Measurements from ENCODE around the gene SIN3B. TPM values are rescaled to one million over a fixed set of nuclear protein-coding genes. Genes with fewer than 3 reads are reported as not detected.
A peak's percentile ranks its signal among the peaks of the same experiment; 100 is the strongest.

SIN3B gene
- total and polyA plus RNA-seq, 2 donors from 2014 or later = 12.2 to 62.0 TPM

GRCh38 chr19:16892436-16892835 lies 63.2 kb downstream of the SIN3B start:
- intact Hi-C loops (cut with DNase I) = no loop called here
- FAIRE-seq = no peak

DNA sequence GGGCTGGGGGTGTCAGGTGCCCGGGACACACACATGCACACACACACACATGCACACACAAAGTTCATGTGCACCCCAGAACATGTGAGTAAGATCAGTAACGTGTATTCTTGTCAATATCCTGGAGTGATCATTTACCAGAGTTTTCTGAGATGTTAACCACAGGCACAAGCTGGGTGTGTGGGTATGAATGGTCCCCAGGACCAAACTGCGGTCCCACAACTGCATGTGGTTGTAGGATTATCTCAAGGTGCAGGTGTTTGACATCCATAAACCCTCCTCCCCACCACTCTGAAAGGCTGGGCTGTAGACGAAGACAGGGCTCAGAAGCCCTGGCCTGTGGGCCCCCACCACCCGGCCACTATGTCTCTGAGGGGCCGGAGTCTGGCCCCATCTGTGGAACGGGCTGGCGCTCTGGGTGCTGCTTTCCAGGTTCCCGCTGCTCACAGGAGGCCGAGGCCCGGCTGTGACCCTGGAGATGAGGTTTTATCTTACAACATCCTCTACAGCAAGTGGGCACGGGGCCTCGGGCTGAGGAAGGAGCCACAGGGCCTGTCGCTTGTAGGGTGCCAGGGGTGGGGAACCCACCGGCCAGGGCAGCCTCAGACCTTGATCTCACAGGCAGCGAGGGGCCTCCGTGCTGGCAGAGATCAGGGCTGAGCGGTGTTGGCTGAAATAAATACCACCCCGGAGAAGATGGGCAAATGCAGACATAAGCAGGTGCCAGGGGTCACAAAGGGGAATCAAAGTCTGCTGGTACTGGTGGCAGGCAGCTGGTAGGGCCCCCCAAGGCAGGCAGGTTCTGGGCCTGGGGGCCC lies 63.9 kb downstream of the SIN3B start:
- Histone ChIP-seq H3K9me3 (ENCODE audit: control insufficient read depth in 2 of 3, insufficient read depth in 1 of 3, low read length in 3 of 3) (no peaks in the 10 kb centered on the region), H3K27ac (ENCODE audit: low read depth in 2 of 2, low read length in 2 of 2) (no peak overlapping the region), H3K27me3 (ENCODE audit: control insufficient read depth, insufficient read depth, low read length) (no peaks in the 10 kb centered on the region), H3K4me3 (ENCODE audit: low read length in 3 of 3) (no peak overlapping the region), H3K36me3 (ENCODE audit: control insufficient read depth in 2 of 3, insufficient read depth in 3 of 3, low read length in 3 of 3) (no peaks in the 10 kb centered on the region), H3K4me1 (ENCODE audit: control insufficient read depth in 2 of 3, insufficient read depth in 2 of 3, low read depth in 1 of 3, low read length in 3 of 3) (peaks cover 0 to 2% (median 0%) of the 10 kb centered on the region in 3 donors), H3K9ac (ENCODE audit: low read length in 3 of 3) (no peak overlapping the region)
- intact Hi-C loops (cut with DNase I) = no loop called here
- DNase-seq = no peak
- no peak for TF ChIP-seq CTCF (IDR thresholded peaks at IDR 0.05; ENCODE audit: borderline replicate concordance, extremely low read depth, insufficient read depth)
- FAIRE-seq = no peak

More at GRCh38 chr19:16892436-16892835, 63.2 kb downstream of the SIN3B start:
- no peaks in the 10 kb centered on the region for H3K27me3 ChIP-seq (ENCODE audit: control insufficient read depth, insufficient read depth, low read length)
- H3K27ac ChIP-seq (ENCODE audit: low read depth in 2 of 2, low read length in 2 of 2) = no peak overlapping the region
- no peak overlapping the region for H3K4me3 ChIP-seq (ENCODE audit: low read length in 3 of 3)
- no peaks in the 10 kb centered on the region for H3K9me3 ChIP-seq (ENCODE audit: control insufficient read depth in 2 of 3, insufficient read depth in 1 of 3, low read length in 3 of 3)
- DNase-seq = no peak
- TF ChIP-seq CTCF (IDR thresholded peaks at IDR 0.05; ENCODE audit: borderline replicate concordance, extremely low read depth, insufficient read depth) = no peak
- H3K9ac ChIP-seq (ENCODE audit: low read length in 3 of 3) = no peak overlapping the region
- H3K36me3 ChIP-seq (ENCODE audit: control insufficient read depth in 2 of 3, insufficient read depth in 3 of 3, low read length in 3 of 3) = no peaks in the 10 kb centered on the region
- H3K4me1 ChIP-seq (ENCODE audit: control insufficient read depth in 2 of 3, insufficient read depth in 2 of 3, low read depth in 1 of 3, low read length in 3 of 3) = no peaks in the 10 kb centered on the region

DNA sequence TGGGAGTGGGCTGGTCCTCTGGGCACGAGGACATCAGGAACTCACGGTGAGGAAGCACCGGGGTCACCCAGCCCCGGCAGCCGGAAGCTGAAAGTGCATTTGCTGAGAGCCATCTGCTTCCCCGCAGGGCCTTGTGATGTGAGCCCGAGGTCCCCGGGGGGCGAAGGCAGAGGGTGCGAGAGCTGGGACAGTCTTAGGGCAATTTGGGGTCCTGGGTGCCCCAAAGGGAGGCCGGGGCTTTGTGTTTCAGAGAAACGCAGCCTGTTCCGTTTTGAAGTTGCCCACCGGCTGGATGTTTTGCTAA lies 64.4 kb downstream of the SIN3B start:
- H3K27ac ChIP-seq (ENCODE audit: low read depth in 2 of 2, low read length in 2 of 2) = no peak overlapping the region
- peaks cover 0 to 2% (median 0%) of the 10 kb centered on the region in 3 donors for H3K4me1 ChIP-seq (ENCODE audit: control insufficient read depth in 2 of 3, insufficient read depth in 2 of 3, low read depth in 1 of 3, low read length in 3 of 3)
- TF ChIP-seq CTCF (IDR thresholded peaks at IDR 0.05; ENCODE audit: borderline replicate concordance, extremely low read depth, insufficient read depth) = no peak
- FAIRE-seq (no peak), DNase-seq (peak in 1 of 5 donors; percentile 76)
- no peak overlapping the region for H3K4me3 ChIP-seq (ENCODE audit: low read length in 3 of 3)
- no peak overlapping the region for H3K9ac ChIP-seq (ENCODE audit: low read length in 3 of 3)
- no peaks in the 10 kb centered on the region for H3K9me3 ChIP-seq (ENCODE audit: control insufficient read depth in 2 of 3, insufficient read depth in 1 of 3, low read length in 3 of 3)
- intact Hi-C loops (cut with DNase I) = no loop called here
- H3K36me3 ChIP-seq (ENCODE audit: control insufficient read depth in 2 of 3, insufficient read depth in 3 of 3, low read length in 3 of 3) = no peaks in the 10 kb centered on the region
- no peaks in the 10 kb centered on the region for H3K27me3 ChIP-seq (ENCODE audit: control insufficient read depth, insufficient read depth, low read length)
